HG02973 (cell line): ENCODE results near the gene ZDHHC7.

Experiments
- ATAC-seq: cut with Tn5 transposase; IDR thresholded peaks from one replicate; pipeline ENCODE4 v1.9.1; 2021; ENCODE audit warnings: moderate library complexity; ENCODE audit not compliant: unreplicated experiment

The ZDHHC7 gene

GRCh38 chr16:84999857-85000480 is 11.4 kb downstream of the ZDHHC7 start:
- ATAC-seq: no peak

DNA sequence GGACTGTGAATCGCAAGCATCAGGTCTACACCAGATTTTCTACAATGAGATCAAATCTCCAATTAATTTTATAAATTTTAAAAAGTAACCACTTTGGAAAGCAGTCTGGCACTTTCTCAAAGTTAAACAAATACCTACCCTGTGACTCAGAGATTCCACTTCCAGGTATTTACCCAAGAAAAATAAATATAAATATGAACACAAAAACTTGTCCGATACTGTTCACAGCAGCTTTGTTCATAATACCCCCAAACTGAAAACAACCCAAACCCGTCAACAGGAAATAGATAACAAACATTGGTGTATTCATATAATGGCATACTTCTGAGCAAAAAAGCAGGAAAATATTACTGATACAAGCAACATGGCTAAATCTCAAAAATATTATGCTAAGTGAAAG is 12.1 kb downstream of the ZDHHC7 start:
- no peak for ATAC-seq

DNA sequence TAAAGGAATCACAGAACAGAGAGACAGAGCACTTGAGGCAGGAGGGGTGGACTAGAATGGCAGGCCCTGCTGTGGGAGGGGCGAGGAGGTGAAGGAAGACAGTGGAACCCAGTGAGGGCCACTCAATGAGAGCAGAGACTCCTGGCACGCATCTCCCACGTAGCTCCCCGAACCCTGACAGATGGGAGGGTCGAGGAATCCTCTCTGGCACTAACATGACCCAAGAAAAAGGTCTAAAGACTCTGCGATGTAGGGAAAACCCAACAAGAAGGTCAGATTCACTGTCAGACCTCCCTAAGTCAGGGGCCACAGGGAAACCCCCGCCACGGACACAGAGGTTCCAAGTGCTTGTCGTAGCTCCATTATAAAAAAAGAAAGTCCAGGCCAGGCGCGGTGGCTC is 15.0 kb downstream of the ZDHHC7 start:
- no peak for ATAC-seq

- ATAC-seq: no peak
Measured at GRCh38 chr16:84995663-84996062, 15.7 kb downstream of the ZDHHC7 start.

DNA sequence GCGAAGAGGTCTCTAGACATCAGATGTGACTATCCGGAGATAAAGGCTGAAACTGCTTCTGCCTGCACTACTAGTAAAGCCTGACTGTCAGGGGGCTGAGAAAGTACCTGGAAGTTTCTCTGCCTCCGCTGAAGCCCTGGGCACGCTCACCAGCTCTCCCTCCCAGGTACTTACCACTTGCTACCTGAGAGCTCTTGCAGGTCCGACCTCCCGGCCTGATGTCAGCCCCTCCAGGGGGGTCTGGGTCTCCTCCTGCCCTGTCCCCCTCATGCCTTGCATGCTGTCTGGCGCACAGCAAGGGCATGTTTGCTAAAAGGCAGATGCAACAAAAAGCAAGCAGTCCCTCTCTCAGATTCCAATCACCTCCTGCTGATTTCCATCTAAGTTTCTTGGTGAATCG is 17.4 kb downstream of the ZDHHC7 start:
- no peak for ATAC-seq

- ATAC-seq: no peak
Measured at GRCh38 chr16:84992717-84993075, 18.6 kb downstream of the ZDHHC7 start.

DNA sequence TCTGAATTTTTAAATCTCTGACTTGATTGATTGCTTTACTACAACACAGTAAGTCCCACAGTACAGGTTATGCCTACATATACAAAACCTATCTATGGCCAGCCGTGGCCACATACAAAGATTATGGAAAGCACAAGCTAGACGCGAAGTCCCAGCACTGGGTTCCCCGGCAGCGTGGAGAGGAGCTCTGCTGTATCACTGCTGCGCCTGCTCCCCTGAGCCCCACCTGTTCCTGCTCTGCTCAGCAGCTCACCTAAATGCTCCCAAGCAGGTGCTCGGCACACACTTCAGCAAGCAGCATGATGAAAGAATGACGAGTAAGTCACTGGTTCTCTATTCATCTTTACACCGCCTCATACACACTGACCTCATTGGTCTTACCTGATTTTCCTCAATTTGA is 20.6 kb downstream of the ZDHHC7 start:
- ATAC-seq: no peak

- ATAC-seq: no peak
Measured at GRCh38 chr16:84989749-84990620, 21.4 kb downstream of the ZDHHC7 start.

- no peak for ATAC-seq
Measured at GRCh38 chr16:84988328-84989080, 22.8 kb downstream of the ZDHHC7 start.

DNA sequence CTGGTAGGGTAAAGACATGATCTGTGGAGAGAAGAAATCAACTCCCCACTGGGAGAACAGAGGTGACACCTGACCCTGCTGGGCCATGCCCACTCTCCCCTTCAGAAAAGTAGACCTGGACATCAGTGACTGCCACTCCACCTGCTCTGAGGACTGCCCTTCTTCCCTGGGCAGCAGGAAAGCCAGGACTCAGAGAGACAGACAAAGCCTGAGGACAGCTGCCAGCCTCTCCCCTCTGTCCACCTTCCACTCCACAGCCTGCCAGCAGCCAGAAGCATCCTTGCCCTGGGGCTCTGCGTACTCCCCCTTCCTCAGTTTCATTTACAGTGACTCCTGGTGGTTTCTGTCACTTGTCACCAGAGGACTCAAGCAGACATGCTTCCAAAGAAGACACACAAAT is 24.5 kb downstream of the ZDHHC7 start:
- ATAC-seq: no peak

- ATAC-seq: no peak
Measured at GRCh38 chr16:84986102-84986501, 25.2 kb downstream of the ZDHHC7 start.

- no peak for ATAC-seq
Measured at GRCh38 chr16:84985079-84986065, 26.0 kb downstream of the ZDHHC7 start.

DNA sequence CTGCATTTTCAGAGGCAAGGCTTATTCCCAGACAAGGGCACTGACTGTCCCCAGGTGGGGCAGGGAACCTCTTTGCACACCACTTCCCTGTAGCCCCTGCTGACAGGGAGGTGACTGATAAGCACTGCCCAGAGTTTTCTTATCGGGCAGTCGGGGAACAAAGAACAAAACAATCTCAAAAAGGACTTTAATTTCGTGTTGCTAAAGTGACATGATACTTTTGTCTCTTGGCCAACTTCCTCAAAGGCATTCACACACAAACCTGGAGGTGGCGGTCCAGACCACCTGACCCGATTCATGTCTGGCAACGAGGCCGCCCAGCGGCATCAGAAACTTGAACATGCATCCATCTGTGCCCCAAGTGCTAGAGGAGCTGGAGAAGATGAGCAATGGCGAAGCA is 28.9 kb downstream of the ZDHHC7 start:
- no peak for ATAC-seq

DNA sequence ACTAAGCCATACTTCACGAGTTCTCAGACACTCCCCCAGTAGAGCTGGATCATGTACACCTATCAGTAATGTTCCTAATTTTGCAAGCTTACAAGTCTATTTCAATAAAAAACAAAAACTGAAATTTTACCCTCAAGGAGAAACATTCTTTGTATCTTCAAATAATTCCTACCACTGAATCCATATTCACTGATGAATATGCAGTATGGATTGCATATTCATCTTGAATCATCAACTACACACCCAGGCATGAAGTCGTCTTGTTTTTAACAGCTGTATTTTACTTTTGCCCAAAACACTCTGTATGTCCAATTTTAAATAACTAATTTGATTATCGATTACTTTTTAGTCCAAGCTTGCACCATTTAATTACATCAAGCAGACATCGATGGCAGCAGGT is 31.8 kb downstream of the ZDHHC7 start:
- no peak for ATAC-seq

GRCh38 chr16:84976644-84977400 is 34.5 kb downstream of the ZDHHC7 start:
- no peak for ATAC-seq

- ATAC-seq: no peak
Measured at GRCh38 chr16:84975522-84975921, 35.8 kb downstream of the ZDHHC7 start.

GRCh38 chr16:84975066-84975465 is 36.3 kb downstream of the ZDHHC7 start:
- no peak for ATAC-seq

DNA sequence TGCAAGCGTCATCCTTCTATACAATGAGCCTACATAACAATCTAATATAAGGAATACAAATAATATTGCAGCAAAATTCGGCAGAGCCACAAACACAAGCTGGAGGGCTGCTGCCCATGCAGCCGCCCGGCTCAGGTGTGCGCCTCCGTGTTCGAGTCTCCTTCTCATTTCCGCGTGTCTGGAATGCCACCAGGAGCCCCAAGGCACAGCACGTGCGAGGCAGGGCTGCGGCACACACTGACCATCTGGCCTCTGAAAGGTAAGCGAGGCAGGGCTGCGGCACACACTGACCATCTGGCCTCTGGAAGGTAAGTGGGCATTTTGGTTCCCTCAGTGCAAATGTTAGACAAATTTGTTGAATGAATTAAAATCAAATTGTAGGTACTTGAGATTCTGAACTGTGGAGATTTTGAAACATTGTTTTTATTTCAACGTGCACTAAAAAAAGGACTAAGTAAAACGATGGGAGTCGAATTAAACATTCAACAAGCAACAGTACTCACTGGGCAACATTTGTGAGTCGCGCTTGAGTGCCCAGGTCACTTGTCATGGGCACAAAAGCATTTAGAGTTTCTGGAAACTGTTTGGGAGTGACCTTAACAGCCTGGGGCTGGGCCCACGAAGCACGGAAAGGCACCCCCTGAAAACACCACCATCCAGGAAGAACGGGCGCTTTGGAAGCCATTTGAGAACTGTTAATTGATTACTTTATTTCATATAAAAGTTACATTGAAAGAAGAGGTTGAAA is 37.4 kb downstream of the ZDHHC7 start:
- ATAC-seq: no peak

DNA sequence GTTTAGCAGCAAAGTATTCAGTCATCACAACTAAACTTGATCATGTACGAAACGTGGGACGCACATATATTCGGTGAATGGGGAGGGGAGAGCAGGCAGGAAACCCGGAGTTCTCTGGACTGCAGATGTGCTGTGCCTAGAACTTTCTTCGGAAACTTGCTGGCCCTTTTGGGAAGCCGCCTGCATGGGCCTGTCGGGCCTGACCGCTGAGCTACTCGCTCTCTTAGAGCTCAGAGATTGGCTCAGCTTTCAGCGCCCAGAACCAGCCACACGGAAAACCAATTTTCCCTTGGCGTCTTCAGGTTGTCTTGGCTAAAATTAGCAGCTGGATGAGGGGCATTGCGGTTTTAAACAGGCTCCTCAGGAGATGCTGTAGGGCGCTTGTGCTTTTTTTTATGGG is 38.1 kb downstream of the ZDHHC7 start:
- ATAC-seq: no peak
